Cerebellar nuclear complex (tissue), 1 donor: ENCODE results near the gene DOK3.
"Not testable (repeated sequence)": the region's sequence is repeated elsewhere in the genome, so short reads cannot be mapped to it uniquely, and the experiment has no call there.

Experiments
- DNase-seq, 2 experiments: peaks; one replicate each; lab custom pipeline; 2025; lab: John Stamatoyannopoulos, UW

Gene DOK3

GRCh38 chr5:177497292-177498012, 12.2 kb downstream of the DOK3 start, which contains the start of gene PDLIM7:
Gene PDLIM7, minus strand, starts transcription at chr5:177497604. Its CDS starts 1,092 bp downstream, at chr5:177496512.
- no peak for DNase-seq

GRCh38 chr5:177496727-177497291, 12.8 kb downstream of the DOK3 start:
- no peak for DNase-seq

DNA sequence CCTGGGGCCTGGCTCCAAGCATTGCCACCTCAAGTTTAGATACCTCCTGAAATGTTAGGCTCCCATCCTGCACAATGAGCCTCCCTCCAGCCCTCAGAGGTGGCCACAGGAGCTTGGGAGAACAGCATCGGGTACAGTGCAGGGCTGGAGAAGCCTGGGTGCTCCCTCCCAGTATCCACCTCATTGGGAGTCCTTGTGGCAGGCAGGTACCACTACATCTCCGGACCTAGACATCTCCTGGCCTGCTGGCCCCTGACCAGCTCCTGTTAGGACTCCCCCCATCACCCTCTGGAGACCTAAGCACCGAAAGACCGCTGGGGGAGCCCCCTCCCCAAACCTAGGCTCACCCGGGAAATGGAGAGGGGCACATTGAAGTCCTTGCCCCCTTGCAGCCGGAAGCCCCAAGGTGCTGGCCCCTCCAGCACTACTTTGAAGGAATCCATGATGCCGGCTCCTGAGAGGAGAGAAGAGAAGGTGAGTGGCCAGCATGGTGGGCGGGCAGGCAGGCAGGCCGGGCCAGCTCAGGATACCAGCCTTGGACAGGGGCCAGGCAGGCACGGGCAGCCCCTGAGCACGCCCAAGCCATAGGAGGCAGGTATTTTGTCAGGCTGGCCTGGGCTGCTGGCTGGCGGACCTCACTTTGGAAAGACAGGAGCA, 13.4 kb downstream of the DOK3 start:
- DNase-seq = no peak

- DNase-seq = no peak
Observed at GRCh38 chr5:177495243-177496060, 14.2 kb downstream of the DOK3 start.

GRCh38 chr5:177494346-177495195, 15.1 kb downstream of the DOK3 start:
- DNase-seq = no peak

DNA sequence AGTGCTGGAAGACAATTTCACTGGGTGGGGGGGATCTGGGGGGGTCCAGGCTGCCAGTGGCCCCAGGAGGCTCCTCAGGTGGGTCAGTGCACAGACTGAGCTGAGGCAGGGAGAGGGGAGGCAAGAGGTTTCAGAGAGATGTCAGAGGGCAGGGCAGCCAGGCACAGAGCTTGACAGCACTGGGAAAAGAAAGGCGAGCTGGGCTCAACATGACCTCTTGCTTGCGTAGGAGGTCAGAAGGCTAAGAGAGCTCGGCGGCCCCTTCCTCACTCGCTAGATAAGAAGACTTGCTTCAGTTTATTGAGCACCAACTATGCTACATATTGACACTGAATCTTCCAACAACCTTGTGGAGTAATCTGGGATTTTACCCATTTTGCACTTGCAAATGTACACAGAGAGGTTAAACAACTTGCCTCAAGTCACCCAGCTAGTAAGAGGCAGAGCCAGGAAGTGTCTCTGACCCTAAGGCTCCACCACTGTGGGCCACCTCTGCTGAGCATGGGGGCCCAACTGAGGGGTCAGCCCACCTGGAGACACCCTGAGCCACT, 15.8 kb downstream of the DOK3 start:
- no peak for DNase-seq

DNA sequence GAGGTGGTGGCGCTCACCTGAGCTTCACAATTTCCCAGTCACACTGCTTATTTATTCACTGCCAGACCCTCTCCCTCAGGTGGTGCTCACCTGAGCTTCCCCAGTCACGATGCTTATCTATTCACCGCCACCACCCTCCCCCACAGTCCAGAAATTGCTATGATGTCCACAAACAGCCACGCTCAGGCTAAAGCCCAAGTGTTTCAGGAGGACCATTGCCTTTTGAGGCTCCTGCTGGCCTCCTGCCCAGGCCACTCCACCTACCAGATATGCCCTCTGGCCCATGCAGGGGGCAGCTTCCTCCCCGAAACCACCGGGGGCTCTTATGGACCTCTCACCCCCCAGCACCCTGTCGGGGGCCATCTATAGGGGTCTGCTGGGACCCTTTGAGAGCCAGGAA, 16.8 kb downstream of the DOK3 start:
- no peak for DNase-seq

GRCh38 chr5:177491983-177492746, 17.5 kb downstream of the DOK3 start:
- DNase-seq = no peak

DNA sequence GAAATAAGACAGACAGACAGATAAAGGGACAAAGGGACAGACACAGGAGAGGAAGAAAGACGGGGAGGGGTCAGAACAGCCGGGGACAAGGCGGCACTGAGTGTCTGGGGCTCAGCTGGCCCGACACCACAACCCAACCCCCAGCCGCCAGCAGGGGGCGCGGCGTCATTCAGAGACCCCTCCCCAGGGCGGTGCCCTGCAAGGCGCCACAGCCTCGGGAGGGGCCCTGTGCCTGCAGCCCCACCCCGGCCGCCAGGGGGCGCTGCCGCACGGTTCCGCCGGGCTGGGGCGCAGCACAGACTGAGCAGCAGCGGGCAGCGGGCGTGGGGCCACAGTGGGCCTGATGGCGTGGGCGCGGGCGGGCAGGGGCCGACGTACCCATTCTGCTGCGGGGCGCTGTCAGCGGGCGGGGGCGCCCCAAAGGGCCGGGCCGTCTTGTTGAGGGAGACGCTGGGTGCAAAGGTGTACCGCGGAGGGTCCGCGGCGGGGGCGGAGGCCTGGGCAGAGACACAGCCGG, 18.1 kb downstream of the DOK3 start:
- DNase-seq = no peak

- no peak for DNase-seq
Observed at GRCh38 chr5:177490992-177491391, 18.6 kb downstream of the DOK3 start.

GRCh38 chr5:177490311-177490991, 19.2 kb downstream of the DOK3 start:
- DNase-seq = no peak

GRCh38 chr5:177489119-177489716, 20.4 kb downstream of the DOK3 start:
- no peak for DNase-seq

DNA sequence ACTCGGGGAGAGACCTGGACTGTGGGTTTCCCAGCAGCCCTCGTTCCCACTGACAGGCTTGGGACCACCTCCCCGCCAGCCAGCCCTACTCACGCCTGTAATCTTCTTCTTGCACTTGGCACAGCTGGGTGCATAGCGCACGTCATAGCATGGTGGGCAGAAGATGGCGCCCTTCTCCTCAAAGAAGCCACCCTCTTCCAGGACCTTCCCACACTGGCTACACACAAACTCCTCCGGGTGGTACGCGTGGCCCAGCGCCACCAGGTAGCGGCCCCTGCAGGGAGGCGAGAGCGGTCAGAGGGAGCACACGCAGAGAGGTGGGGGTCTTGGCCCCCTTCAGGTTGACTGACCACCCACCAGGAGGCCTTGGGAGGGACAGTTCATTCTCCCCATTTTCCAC, 21.7 kb downstream of the DOK3 start:
- no peak for DNase-seq

GRCh38 chr5:177487144-177487543, 22.5 kb downstream of the DOK3 start:
- DNase-seq = no peak

DNA sequence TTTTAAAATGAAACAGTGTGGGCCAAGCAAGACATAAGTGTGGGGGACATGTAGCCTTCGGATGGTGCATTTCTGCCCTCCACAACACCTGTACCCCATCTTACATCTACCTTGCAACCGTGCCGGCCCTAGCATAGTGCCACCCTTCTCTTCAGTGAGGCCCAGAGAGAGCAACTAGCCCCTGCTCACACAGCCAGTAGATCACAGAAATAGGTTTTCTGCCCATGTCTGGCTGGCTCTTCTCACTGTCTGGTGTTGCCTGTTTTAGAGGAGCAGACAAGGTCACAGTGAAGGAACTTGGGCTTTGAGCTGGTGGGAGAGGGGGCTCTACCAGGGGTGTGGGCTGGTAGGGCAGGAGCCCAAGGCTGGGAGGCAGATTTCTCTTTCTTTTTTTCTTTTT, 23.4 kb downstream of the DOK3 start:
- DNase-seq = no peak

DNA sequence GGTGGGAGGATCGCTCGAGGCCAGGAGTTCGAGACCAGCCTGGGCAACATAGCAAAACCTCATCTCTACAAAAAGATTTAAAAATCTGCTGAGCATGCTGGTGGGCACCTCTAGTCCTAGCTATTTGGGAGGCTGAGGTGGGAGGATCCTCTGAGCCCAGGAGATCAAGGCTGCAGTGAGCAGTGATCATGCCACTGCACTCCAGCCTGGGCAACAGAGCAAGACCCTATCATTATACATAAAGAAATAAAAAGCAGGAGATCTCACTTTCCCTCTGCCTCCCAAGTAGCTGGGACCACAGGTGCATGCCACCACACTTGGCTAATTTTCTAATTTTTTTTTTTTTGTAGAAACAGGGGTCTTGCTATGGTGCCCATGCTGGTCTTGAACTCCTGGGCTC, 23.9 kb downstream of the DOK3 start:
- not testable (repeated sequence) for DNase-seq

DNA sequence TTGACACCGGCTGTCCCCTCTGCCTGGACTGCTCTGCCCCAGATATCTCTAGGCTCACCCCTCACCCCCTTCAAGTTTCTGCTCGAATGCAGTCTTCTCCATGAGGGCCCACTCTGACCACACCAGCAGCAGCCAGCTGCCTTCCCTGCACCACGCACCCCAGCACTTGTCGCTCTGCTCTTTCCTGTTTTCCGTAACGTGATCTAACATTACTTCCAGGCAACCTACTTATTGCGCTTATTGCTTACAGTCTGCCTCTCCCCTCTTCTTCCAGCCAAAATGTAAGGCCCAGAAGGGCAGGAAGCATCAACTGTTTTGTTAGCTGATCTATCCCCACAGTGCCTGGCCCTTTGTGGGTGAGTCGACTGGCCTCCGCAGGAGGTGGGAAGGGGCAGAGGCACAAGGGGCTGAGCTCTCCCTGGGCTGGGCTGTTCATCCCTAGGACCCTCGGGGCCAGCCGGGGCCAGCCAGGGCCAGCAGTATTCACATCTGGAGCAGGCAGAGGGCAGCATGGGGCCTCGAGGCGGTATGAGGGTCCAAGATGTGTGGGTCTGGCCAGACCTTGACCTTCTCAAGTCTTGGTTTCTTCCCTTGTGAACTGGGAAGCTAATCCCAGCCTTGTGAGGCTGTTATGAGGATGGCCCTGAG, 24.6 kb downstream of the DOK3 start:
- no peak for DNase-seq
